ENCODE results near the gene SYT14. TPM values are rescaled to one million over a fixed set of nuclear protein-coding genes. Genes with fewer than 3 reads are reported as not detected.
"Not testable (repeated sequence)": the region's sequence is repeated elsewhere in the genome, so short reads cannot be mapped to it uniquely, and the experiment has no call there.

Gene SYT14
- total RNA-seq, 1 experiment from 2014 or later: 2.1 TPM

GRCh38 chr1:210031473-210031872 is 93.5 kb downstream of the SYT14 start:
- Mint-ChIP-seq H3K4me1 (ENCODE audit: low read depth, unreplicated experiment) (no peaks in the 10 kb centered on the region), H3K4me3 (ENCODE audit: low read depth, unreplicated experiment) (no peak overlapping the region), H3K27me3 (ENCODE audit: unreplicated experiment) (peaks cover 14% of the 10 kb centered on the region), H3K36me3 (ENCODE audit: insufficient read depth, unreplicated experiment) (no peaks in the 10 kb centered on the region), H3K9me3 (ENCODE audit: low read depth, unreplicated experiment) (peaks cover 3% of the 10 kb centered on the region), H3K27ac (ENCODE audit: unreplicated experiment) (no peak overlapping the region)
- CTCF ChIA-PET: no interaction called here
- no TSS peak for BruUV-seq (replicated peaks)
- no peak for DNase-seq
- intact Hi-C loops (cut with micrococcal nuclease; ENCODE audit: unreplicated experiment): no loop called here
- TF ChIP-seq, protein P1, sequence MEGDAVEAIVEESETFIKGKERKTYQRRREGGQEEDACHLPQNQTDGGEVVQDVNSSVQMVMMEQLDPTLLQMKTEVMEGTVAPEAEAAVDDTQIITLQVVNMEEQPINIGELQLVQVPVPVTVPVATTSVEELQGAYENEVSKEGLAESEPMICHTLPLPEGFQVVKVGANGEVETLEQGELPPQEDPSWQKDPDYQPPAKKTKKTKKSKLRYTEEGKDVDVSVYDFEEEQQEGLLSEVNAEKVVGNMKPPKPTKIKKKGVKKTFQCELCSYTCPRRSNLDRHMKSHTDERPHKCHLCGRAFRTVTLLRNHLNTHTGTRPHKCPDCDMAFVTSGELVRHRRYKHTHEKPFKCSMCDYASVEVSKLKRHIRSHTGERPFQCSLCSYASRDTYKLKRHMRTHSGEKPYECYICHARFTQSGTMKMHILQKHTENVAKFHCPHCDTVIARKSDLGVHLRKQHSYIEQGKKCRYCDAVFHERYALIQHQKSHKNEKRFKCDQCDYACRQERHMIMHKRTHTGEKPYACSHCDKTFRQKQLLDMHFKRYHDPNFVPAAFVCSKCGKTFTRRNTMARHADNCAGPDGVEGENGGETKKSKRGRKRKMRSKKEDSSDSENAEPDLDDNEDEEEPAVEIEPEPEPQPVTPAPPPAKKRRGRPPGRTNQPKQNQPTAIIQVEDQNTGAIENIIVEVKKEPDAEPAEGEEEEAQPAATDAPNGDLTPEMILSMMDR (IDR thresholded peaks at IDR 0.05; ENCODE audit: unreplicated experiment): no peak

DNA sequence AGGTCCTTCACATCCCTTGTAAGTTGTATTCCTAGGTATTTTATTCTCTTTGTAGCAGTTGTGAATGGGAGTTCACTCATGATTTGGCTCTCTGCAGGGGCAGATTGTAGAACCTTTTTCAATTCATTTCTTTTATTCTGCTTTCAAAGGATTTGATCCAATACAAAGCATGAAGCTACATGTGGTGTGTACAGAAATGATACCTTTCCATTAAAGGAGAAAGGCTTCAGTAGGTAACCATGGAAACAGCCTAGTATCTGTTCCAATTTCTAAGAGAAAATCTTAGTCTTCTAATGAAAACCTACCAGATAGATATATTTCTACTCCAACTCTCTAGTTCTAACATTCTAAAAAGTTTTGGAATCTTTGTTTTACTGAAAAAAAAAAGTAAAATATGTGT is 105.0 kb downstream of the SYT14 start:
- Mint-ChIP-seq H3K4me1 (ENCODE audit: low read depth, unreplicated experiment) (no peaks in the 10 kb centered on the region), H3K9me3 (ENCODE audit: low read depth, unreplicated experiment) (no peaks in the 10 kb centered on the region), H3K36me3 (ENCODE audit: insufficient read depth, unreplicated experiment) (no peaks in the 10 kb centered on the region), H3K27me3 (ENCODE audit: unreplicated experiment) (no peaks in the 10 kb centered on the region), H3K4me3 (ENCODE audit: low read depth, unreplicated experiment) (no peak overlapping the region), H3K27ac (ENCODE audit: unreplicated experiment) (no peak overlapping the region)
- DNase-seq: no peak
- intact Hi-C loops (cut with micrococcal nuclease; ENCODE audit: unreplicated experiment): no loop called here
- CTCF ChIA-PET: no interaction called here
- TF ChIP-seq, protein P1 (IDR thresholded peaks at IDR 0.05; ENCODE audit: unreplicated experiment): no peak
- no TSS peak for BruUV-seq (replicated peaks)

GRCh38 chr1:210049616-210050015 is 111.6 kb downstream of the SYT14 start:
- intact Hi-C loops (cut with micrococcal nuclease; ENCODE audit: unreplicated experiment): no loop called here
- Mint-ChIP-seq H3K4me1 (ENCODE audit: low read depth, unreplicated experiment) (no peaks in the 10 kb centered on the region), H3K27me3 (ENCODE audit: unreplicated experiment) (no peaks in the 10 kb centered on the region), H3K36me3 (ENCODE audit: insufficient read depth, unreplicated experiment) (no peaks in the 10 kb centered on the region), H3K4me3 (ENCODE audit: low read depth, unreplicated experiment) (no peak overlapping the region), H3K27ac (ENCODE audit: unreplicated experiment) (no peak overlapping the region), H3K9me3 (ENCODE audit: low read depth, unreplicated experiment) (no peaks in the 10 kb centered on the region)
- DNase-seq: no peak
- TF ChIP-seq, protein P1 (IDR thresholded peaks at IDR 0.05; ENCODE audit: unreplicated experiment): no peak
- CTCF ChIA-PET: no interaction called here
- BruUV-seq (replicated peaks): no TSS peak

DNA sequence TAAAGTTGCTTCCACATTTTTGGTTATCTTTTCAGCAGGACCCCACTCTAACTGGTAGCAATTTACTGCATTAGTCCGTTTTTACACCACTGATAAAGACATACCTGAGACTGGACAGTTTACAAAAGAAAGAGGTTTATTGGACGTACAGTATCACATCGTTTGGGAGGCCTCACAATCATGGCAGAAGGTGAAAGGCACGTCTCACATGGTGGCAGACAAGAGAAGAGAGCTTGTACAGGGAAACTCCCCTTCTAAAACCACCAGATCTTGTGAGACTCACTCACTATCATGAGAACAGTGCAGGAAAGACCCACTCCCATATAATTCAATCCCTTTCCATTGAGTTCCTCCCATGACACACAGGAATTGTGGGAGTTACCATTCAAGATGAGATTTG is 112.5 kb downstream of the SYT14 start:
- BruUV-seq (replicated peaks); DNase-seq; H3K36me3 Mint-ChIP-seq (ENCODE audit: insufficient read depth, unreplicated experiment); CTCF ChIA-PET; H3K27ac Mint-ChIP-seq (ENCODE audit: unreplicated experiment); intact Hi-C loops (cut with micrococcal nuclease; ENCODE audit: unreplicated experiment); H3K9me3 Mint-ChIP-seq (ENCODE audit: low read depth, unreplicated experiment); H3K27me3 Mint-ChIP-seq (ENCODE audit: unreplicated experiment); H3K4me1 Mint-ChIP-seq (ENCODE audit: low read depth, unreplicated experiment); H3K4me3 Mint-ChIP-seq (ENCODE audit: low read depth, unreplicated experiment): not testable (repeated sequence)

GRCh38 chr1:210053126-210053525 is 115.1 kb downstream of the SYT14 start:
- H3K36me3 Mint-ChIP-seq (ENCODE audit: insufficient read depth, unreplicated experiment): no peaks in the 10 kb centered on the region
- no peaks in the 10 kb centered on the region for H3K27me3 Mint-ChIP-seq (ENCODE audit: unreplicated experiment)
- CTCF ChIA-PET: no interaction called here
- DNase-seq: no peak
- intact Hi-C loops (cut with micrococcal nuclease; ENCODE audit: unreplicated experiment): no loop called here
- H3K27ac Mint-ChIP-seq (ENCODE audit: unreplicated experiment): no peak overlapping the region
- TF ChIP-seq, protein P1 (IDR thresholded peaks at IDR 0.05; ENCODE audit: unreplicated experiment): no peak
- no peaks in the 10 kb centered on the region for H3K9me3 Mint-ChIP-seq (ENCODE audit: low read depth, unreplicated experiment)
- no TSS peak for BruUV-seq (replicated peaks)
- H3K4me1 Mint-ChIP-seq (ENCODE audit: low read depth, unreplicated experiment): no peaks in the 10 kb centered on the region
- no peak overlapping the region for H3K4me3 Mint-ChIP-seq (ENCODE audit: low read depth, unreplicated experiment)

Data from Calu3 (cell line).